SU-DHL-6 (cell line): ENCODE data around the gene ZNF606.

Source experiments
- CTCF ChIP-seq: fragments of 200-600 bp; sonication (generic); IDR thresholded peaks from one replicate; pipeline ENCODE4 v1.5.1; 2017; ENCODE audit warnings: antibody characterized with exemption, mild to moderate bottlenecking, low read length, moderate library complexity; ENCODE audit not compliant: insufficient read depth, poor library complexity, severe bottlenecking
- EZH2phosphoT487 ChIP-seq: fragments of 200-600 bp; sonication (generic), shearing (Covaris generic); conservative IDR thresholded peaks from 2 replicates; pipeline ENCODE4 v1.6.1; 2018; ENCODE audit warnings: mild to moderate bottlenecking, antibody characterized with exemption, low read length, moderate library complexity, mixed read lengths

GRCh38 chr19:57992841-57993240, 9.8 kb downstream of the ZNF606 start:
- no peak for TF ChIP-seq CTCF
- TF ChIP-seq EZH2phosphoT487: no peak
